IPS-20b (cell line): ENCODE data around the gene MTFR1L.

Source experiments
- H3K27ac ChIP-seq: one replicate; pipeline ENCODE4 v1.5.1; 2013; ENCODE audit warnings: low read length
- H3K27me3 ChIP-seq: 2 replicates; pipeline ENCODE4 v1.6.1; 2013; ENCODE audit warnings: mild to moderate bottlenecking, low read length, inconsistent platforms; ENCODE audit not compliant: insufficient read depth
- H3K36me3 ChIP-seq: 2 replicates; pipeline ENCODE4 v1.6.1; 2013; ENCODE audit warnings: low read depth, mild to moderate bottlenecking, inconsistent platforms, low read length, moderate library complexity; ENCODE audit not compliant: insufficient read depth
- H3K4me1 ChIP-seq: 2 replicates; pipeline ENCODE4 v1.6.1; 2013; ENCODE audit warnings: mild to moderate bottlenecking, control low read depth, inconsistent platforms, low read length, moderate library complexity; ENCODE audit not compliant: insufficient read depth
- H3K4me3 ChIP-seq: 2 replicates; pipeline ENCODE4 v1.5.1; 2013; ENCODE audit warnings: mild to moderate bottlenecking, low read length, inconsistent platforms
- H3K9ac ChIP-seq: 2 replicates; pipeline ENCODE4 v1.6.1; 2013; ENCODE audit warnings: low read depth, mild to moderate bottlenecking, inconsistent platforms, low read length, moderate library complexity
- H3K9me3 ChIP-seq: 2 replicates; pipeline ENCODE4 v1.6.1; 2013; ENCODE audit warnings: mild to moderate bottlenecking, low read depth, low read length, inconsistent platforms; ENCODE audit not compliant: insufficient read depth

Gene MTFR1L

GRCh38 chr1:25811384-25812082 is 8.2 kb upstream of the MTFR1L start:
- no peak overlapping the region for H3K27ac ChIP-seq
- H3K27me3 ChIP-seq = no peaks in the 10 kb centered on the region
- H3K9me3 ChIP-seq = no peaks in the 10 kb centered on the region
- H3K4me3 ChIP-seq = no peak overlapping the region
- H3K36me3 ChIP-seq = peaks cover 42% of the 10 kb centered on the region
- H3K9ac ChIP-seq = no peak overlapping the region
- no peaks in the 10 kb centered on the region for H3K4me1 ChIP-seq

GRCh38 chr1:25813071-25813733 is 6.6 kb upstream of the MTFR1L start:
- Histone ChIP-seq H3K27ac (no peak overlapping the region), H3K36me3 (peaks cover 31% of the 10 kb centered on the region)

GRCh38 chr1:25813734-25814471 is 5.9 kb upstream of the MTFR1L start:
- Histone ChIP-seq H3K9ac (no peak overlapping the region), H3K36me3 (peaks cover 30% of the 10 kb centered on the region), H3K9me3 (no peaks in the 10 kb centered on the region), H3K27ac (no peak overlapping the region), H3K4me1 (peaks cover 6% of the 10 kb centered on the region; the same call in 1 of the 2 replicates), H3K4me3 (no peak overlapping the region), H3K27me3 (no peaks in the 10 kb centered on the region)

More at GRCh38 chr1:25813071-25813733, 6.6 kb upstream of the MTFR1L start:
- Histone ChIP-seq H3K4me3 (no peak overlapping the region), H3K9me3 (no peaks in the 10 kb centered on the region), H3K4me1 (0 out of 2 replicates have a peak, but pooled peaks cover 2% of the 10 kb centered on the region), H3K27me3 (no peaks in the 10 kb centered on the region), H3K9ac (no peak overlapping the region)

GRCh38 chr1:25814549-25815087 is 5.1 kb upstream of the MTFR1L start:
- Histone ChIP-seq H3K4me1 (peaks cover 6% of the 10 kb centered on the region; the same call in 1 of the 2 replicates), H3K4me3 (no peak overlapping the region), H3K27ac (no peak overlapping the region), H3K9ac (no peak overlapping the region), H3K27me3 (no peaks in the 10 kb centered on the region), H3K36me3 (peaks cover 25% of the 10 kb centered on the region), H3K9me3 (no peaks in the 10 kb centered on the region)

GRCh38 chr1:25815208-25816111 is 4.3 kb upstream of the MTFR1L start:
- H3K27me3 ChIP-seq = no peaks in the 10 kb centered on the region
- no peaks in the 10 kb centered on the region for H3K9me3 ChIP-seq
- H3K4me1 ChIP-seq = peaks cover 6% of the 10 kb centered on the region; the same call in 1 of the 2 replicates
- H3K27ac ChIP-seq = no peak overlapping the region
- H3K4me3 ChIP-seq = no peak overlapping the region
- peaks cover 17% of the 10 kb centered on the region for H3K36me3 ChIP-seq
- H3K9ac ChIP-seq = no peak overlapping the region

GRCh38 chr1:25816112-25816718 is 3.5 kb upstream of the MTFR1L start:
- Histone ChIP-seq H3K27ac (no peak overlapping the region), H3K4me1 (peaks cover 6% of the 10 kb centered on the region; the same call in 1 of the 2 replicates), H3K9me3 (no peaks in the 10 kb centered on the region), H3K4me3 (no peak overlapping the region), H3K27me3 (peaks cover 4% of the 10 kb centered on the region), H3K36me3 (peaks cover 15% of the 10 kb centered on the region), H3K9ac (no peak overlapping the region)

- no peak overlapping the region; the same call in 1 of the 2 replicates for H3K9ac ChIP-seq
- H3K4me1 ChIP-seq = peaks cover 6% of the 10 kb centered on the region; the same call in 1 of the 2 replicates
- no peak overlapping the region for H3K4me3 ChIP-seq
- H3K9me3 ChIP-seq = no peaks in the 10 kb centered on the region
- H3K36me3 ChIP-seq = peaks cover 6% of the 10 kb centered on the region; the same call in 1 of the 2 replicates
- peaks cover 15% of the 10 kb centered on the region for H3K27me3 ChIP-seq
- H3K27ac ChIP-seq = no peak overlapping the region
These were observed 1.8 kb upstream of the MTFR1L start for GRCh38 chr1:25817840-25818501.

GRCh38 chr1:25818569-25818968 is 1.2 kb upstream of the MTFR1L start:
- H3K27me3 ChIP-seq = peaks cover 15% of the 10 kb centered on the region
- peak overlapping the region; percentile 96; the same call in 1 of the 2 replicates for H3K9ac ChIP-seq
- peak overlapping the region; percentile 96 for H3K4me3 ChIP-seq
- H3K4me1 ChIP-seq = peaks cover 6% of the 10 kb centered on the region; the same call in 1 of the 2 replicates
- H3K36me3 ChIP-seq = peaks cover 6% of the 10 kb centered on the region; the same call in 1 of the 2 replicates
- H3K9me3 ChIP-seq = no peaks in the 10 kb centered on the region
- no peak overlapping the region for H3K27ac ChIP-seq

GRCh38 chr1:25820247-25821111 is 725 bp downstream of the MTFR1L start:
- Histone ChIP-seq H3K27ac (peak overlapping the region; percentile 83), H3K9ac (peak overlapping the region; percentile 96), H3K27me3 (peaks cover 15% of the 10 kb centered on the region)

More at GRCh38 chr1:25820247-25821111, 725 bp downstream of the MTFR1L start:
- H3K4me3 ChIP-seq = peak overlapping the region; percentile 96
- peaks cover 6% of the 10 kb centered on the region; the same call in 1 of the 2 replicates for H3K4me1 ChIP-seq
- no peaks in the 10 kb centered on the region for H3K9me3 ChIP-seq
- peaks cover 3% of the 10 kb centered on the region; the same call in 1 of the 2 replicates for H3K36me3 ChIP-seq
